ENCODE data around the gene MOB3B. TPM values are rescaled to one million over a fixed set of nuclear protein-coding genes. Genes with fewer than 3 reads are reported as not detected.

MOB3B gene
- polyA plus RNA-seq, 1 experiment = 0.38 TPM

DNA sequence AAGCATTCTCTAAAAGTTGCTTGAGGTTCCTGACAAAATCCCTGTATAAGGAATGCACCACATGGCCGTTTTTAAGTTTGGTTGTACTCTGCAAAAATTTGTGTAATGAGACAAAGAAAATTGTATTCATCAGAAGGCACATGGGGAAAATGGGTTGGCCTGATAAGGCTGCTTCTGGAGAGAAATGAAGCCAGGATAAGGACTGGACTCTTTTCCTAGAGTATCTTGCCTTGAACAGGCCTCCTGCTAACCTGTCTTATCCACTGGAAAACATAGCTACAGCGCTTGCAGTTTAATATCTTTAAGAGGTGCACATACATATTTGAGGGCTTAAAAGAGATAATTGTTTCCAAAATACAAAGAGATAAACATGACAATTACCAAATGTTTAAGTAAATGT, 46.9 kb downstream of the MOB3B start:
- TF ChIP-seq CTCF (IDR thresholded peaks at IDR 0.05; ENCODE audit: low read depth, low read length) = no peak
- DNase-seq (ENCODE audit: low read depth, low spot score) = no peak
- POLR2A ChIA-PET = no interaction called here

GRCh38 chr9:27478322-27478721, 51.3 kb downstream of the MOB3B start:
- ChIA-PET POLR2A (no interaction called here), CTCF (no interaction called here)
- H3K27ac ChIP-seq (ENCODE audit: low read depth, low read length) = no peak overlapping the region
- H3K27me3 ChIP-seq (ENCODE audit: control insufficient read depth, insufficient read depth, low read length) = no peaks in the 10 kb centered on the region
- no peaks in the 10 kb centered on the region for H3K9me3 ChIP-seq (ENCODE audit: control insufficient read depth, insufficient read depth, low read length)
- TF ChIP-seq CTCF (IDR thresholded peaks at IDR 0.05; ENCODE audit: low read depth, low read length) = no peak
- no peak for DNase-seq (ENCODE audit: low read depth, low spot score)
- H3K4me3 ChIP-seq (ENCODE audit: low read depth, low read length) = no peak overlapping the region

More for the DNA sequence above, 46.9 kb downstream of the MOB3B start:
- H3K27me3 ChIP-seq (ENCODE audit: control insufficient read depth, insufficient read depth, low read length) = no peaks in the 10 kb centered on the region
- no peaks in the 10 kb centered on the region for H3K9me3 ChIP-seq (ENCODE audit: control insufficient read depth, insufficient read depth, low read length)
- no peak overlapping the region for H3K27ac ChIP-seq (ENCODE audit: low read depth, low read length)
- CTCF ChIA-PET = no interaction called here
- no peak overlapping the region for H3K4me3 ChIP-seq (ENCODE audit: low read depth, low read length)

GRCh38 chr9:27476870-27477515, 52.6 kb downstream of the MOB3B start:
- peaks cover 2% of the 10 kb centered on the region for H3K27me3 ChIP-seq (ENCODE audit: control insufficient read depth, insufficient read depth, low read length)
- DNase-seq (ENCODE audit: low read depth, low spot score) = no peak
- TF ChIP-seq CTCF (IDR thresholded peaks at IDR 0.05; ENCODE audit: low read depth, low read length) = no peak
- no peak overlapping the region for H3K4me3 ChIP-seq (ENCODE audit: low read depth, low read length)
- ChIA-PET POLR2A (no interaction called here), CTCF (no interaction called here)
- no peak overlapping the region for H3K27ac ChIP-seq (ENCODE audit: low read depth, low read length)
- H3K9me3 ChIP-seq (ENCODE audit: control insufficient read depth, insufficient read depth, low read length) = no peaks in the 10 kb centered on the region

DNA sequence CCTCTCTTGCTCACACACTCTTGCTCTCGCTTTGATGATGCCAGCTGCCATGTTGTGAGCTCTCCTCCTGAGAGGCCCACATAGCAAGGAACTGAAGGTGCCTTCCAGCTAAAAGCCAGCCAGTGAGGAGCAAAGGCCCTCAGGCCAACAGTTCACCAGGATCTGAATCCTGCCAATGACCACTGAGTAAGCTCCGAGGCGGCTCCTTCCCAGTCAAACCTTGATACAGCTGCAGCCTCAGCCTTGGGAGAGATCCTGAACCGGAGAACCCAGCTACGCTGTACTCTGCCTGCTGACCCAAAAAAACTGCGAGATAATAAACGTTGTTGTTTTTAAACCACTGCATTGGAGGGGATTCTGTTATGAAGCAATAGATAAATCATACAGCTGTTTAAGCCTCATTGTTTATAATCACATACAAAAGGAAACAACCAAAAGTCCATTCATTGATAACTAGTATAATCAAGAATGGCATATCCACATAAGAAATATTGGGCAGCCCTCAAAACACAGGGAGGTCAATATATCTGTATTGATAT, 54.5 kb downstream of the MOB3B start:
- POLR2A ChIA-PET = interaction anchor here (0.6 kb wide), 1 partner anchor 98 kb away, joined by 3 read pairs; the partner anchor contains the start of gene C9orf72
- Histone ChIP-seq H3K27ac (ENCODE audit: low read depth, low read length) (no peak overlapping the region), H3K27me3 (ENCODE audit: control insufficient read depth, insufficient read depth, low read length) (peaks cover 4% of the 10 kb centered on the region), H3K9me3 (ENCODE audit: control insufficient read depth, insufficient read depth, low read length) (no peaks in the 10 kb centered on the region), H3K4me3 (ENCODE audit: low read depth, low read length) (no peak overlapping the region)
- TF ChIP-seq CTCF (IDR thresholded peaks at IDR 0.05; ENCODE audit: low read depth, low read length) = no peak
- no peak for DNase-seq (ENCODE audit: low read depth, low spot score)
- CTCF ChIA-PET = interaction anchor here (0.6 kb wide), 1 partner anchor 116 kb away, joined by 3 read pairs; no protein-coding TSS in a partner anchor

- no peak overlapping the region for H3K4me3 ChIP-seq (ENCODE audit: low read depth, low read length)
- no peaks in the 10 kb centered on the region for H3K9me3 ChIP-seq (ENCODE audit: control insufficient read depth, insufficient read depth, low read length)
- DNase-seq (ENCODE audit: low read depth, low spot score) = no peak
- POLR2A ChIA-PET = interaction anchor here (0.6 kb wide), 1 partner anchor 99 kb away, joined by 3 read pairs; the partner anchor contains the start of gene C9orf72
- no peak for TF ChIP-seq CTCF (IDR thresholded peaks at IDR 0.05; ENCODE audit: low read depth, low read length)
- H3K27ac ChIP-seq (ENCODE audit: low read depth, low read length) = no peak overlapping the region
- peaks cover 4% of the 10 kb centered on the region for H3K27me3 ChIP-seq (ENCODE audit: control insufficient read depth, insufficient read depth, low read length)
- CTCF ChIA-PET = interaction anchor here (0.6 kb wide), 1 partner anchor 116 kb away, joined by 3 read pairs; no protein-coding TSS in a partner anchor
Observed at GRCh38 chr9:27474305-27474704, 55.3 kb downstream of the MOB3B start.
